Stimulated activated naive CD8-positive, alpha-beta T cell treated with anti-CD3 and anti-CD28 coated beads, Interleukin-15, amount 100 ng/mL, for 72 hours (primary cell): ENCODE measurements around the gene MB.

Source experiments
- ATAC-seq: fragments of 150-1000 bp; cut with Tn5 transposase; 2 replicates; pipeline ENCODE4 v1.10.0; 2021; ENCODE audit warnings: mild to moderate bottlenecking, moderate library complexity
- DNase-seq, 2 donors: peaks; one replicate each; pipeline ENCODE4 v3.0.0; 2021 to 2022
- H3K27ac Mint-ChIP-seq, 2 donors: one replicate each; pipeline ENCODE4 v1.8.0; 2022; ENCODE audit warnings: mild to moderate bottlenecking in 2 of 2, mixed read lengths in 2 of 2, moderate library complexity in 2 of 2
- H3K27me3 Mint-ChIP-seq: one replicate; pipeline ENCODE4 v1.8.0; 2022; ENCODE audit warnings: mixed read lengths
- H3K4me1 Mint-ChIP-seq: one replicate; pipeline ENCODE4 v1.8.0; 2022; ENCODE audit warnings: mild to moderate bottlenecking, mixed read lengths
- H3K4me3 Mint-ChIP-seq, 2 donors: one replicate each; pipeline ENCODE4 v1.8.0; 2022; ENCODE audit warnings: mild to moderate bottlenecking in 2 of 2, mixed read lengths in 2 of 2, moderate library complexity in 1 of 2
- H3K9me3 Mint-ChIP-seq, 2 donors: one replicate each; pipeline ENCODE4 v1.8.0; 2022; ENCODE audit warnings: mixed read lengths in 2 of 2

The MB gene

DNA sequence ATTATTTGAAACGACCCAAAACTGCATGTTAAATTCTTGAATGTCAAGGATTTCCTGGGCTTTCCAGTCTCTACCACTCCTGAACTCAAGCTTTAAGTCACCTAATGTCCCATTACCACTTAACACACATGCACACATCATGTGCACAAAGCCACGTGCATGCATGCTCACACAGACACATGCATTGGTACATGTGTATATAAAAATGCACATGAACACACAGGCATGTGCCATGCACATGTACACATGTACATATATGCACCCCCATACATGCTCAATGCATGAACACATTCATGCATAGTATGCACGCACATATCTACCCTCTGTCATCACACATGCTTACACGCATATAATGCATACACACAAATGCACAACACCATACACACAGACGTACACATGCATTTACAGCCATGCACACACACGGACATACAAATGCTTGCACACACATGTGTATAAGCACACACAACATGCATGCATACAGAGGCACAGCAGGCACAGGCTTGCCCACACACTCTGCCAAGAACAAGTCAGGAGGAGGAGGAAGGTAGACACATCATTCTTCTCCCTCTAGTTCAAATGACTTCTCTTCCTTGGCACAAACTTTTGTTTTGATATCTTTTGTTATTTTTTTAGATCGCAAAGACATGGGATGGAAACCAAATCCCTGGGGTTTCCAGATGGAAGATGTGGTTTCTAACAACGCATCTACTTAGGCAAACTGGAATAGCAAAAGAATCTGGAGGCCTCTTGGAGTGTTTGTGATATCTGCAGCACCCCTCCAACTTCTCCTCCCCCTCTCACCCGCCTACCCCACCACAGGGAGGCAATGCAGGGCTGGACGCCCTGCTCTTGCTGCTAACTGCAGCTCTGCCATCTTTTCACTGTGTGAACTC lies 51.9 kb downstream of the MB start:
- Mint-ChIP-seq H3K9me3 (no peaks in the 10 kb centered on the region), H3K4me1 (peaks cover 9% of the 10 kb centered on the region), H3K27me3 (peaks cover 18% of the 10 kb centered on the region), H3K27ac (no peak overlapping the region), H3K4me3 (no peak overlapping the region)
- DNase-seq (no peak), ATAC-seq (no peak)

- Mint-ChIP-seq H3K27me3 (peaks cover 28% of the 10 kb centered on the region), H3K4me1 (peaks cover 10% of the 10 kb centered on the region), H3K27ac (no peak overlapping the region), H3K4me3 (no peak overlapping the region), H3K9me3 (no peaks in the 10 kb centered on the region)
- ATAC-seq (no peak), DNase-seq (no peak)
Measured at GRCh38 chr22:35563211-35563610, 53.9 kb downstream of the MB start.

DNA sequence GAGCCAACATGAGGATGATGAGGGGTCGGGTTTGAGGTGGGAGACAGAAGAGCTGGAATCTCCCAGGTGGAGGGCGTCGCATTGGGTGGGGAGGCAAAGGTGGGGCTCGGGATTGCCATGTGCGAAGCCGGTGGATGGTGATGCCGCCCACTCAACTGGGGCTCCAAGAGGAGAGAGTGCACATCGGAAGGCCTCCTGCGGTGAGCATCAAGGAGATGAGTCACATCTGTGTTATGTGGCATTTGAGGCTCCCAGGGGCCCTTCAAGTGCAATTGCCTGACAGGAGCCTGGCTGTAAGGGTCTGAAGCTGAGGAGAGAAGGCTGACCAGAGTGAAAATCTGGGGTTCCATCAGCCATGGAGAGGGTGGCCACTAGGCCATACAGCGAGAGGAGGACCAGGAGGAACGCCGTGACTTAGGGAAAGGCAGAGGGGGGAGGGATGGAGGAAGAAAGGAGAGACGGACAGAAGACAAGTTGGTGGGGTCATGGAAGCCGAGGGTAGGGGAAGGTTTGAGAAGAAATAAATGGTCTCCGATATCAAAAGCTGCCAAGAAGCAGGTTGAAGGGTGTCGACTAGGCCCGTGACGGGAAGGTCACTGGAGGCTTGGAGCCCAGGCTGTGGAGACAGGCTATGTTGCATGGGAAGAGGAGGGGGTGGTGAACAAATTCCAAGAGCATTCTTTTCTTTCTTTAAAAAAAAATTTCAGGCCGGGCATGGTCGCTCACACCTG lies 55.2 kb downstream of the MB start:
- ATAC-seq (no peak), DNase-seq (no peak)
- H3K27me3 Mint-ChIP-seq, result peaks cover 37% of the 10 kb centered on the region
- H3K27ac Mint-ChIP-seq, result peak overlapping the region; percentile 34 to 68
- no peaks in the 10 kb centered on the region for H3K9me3 Mint-ChIP-seq
- no peak overlapping the region for H3K4me3 Mint-ChIP-seq
- peaks cover 15% of the 10 kb centered on the region for H3K4me1 Mint-ChIP-seq

GRCh38 chr22:35560824-35561223 lies 56.3 kb downstream of the MB start:
- ATAC-seq, result no peak

GRCh38 chr22:35560366-35560765 lies 56.8 kb downstream of the MB start:
- DNase-seq (no peak), ATAC-seq (no peak)
- no peak overlapping the region for H3K4me3 Mint-ChIP-seq
- peaks cover 44% of the 10 kb centered on the region for H3K27me3 Mint-ChIP-seq
- no peaks in the 10 kb centered on the region for H3K9me3 Mint-ChIP-seq
- no peak overlapping the region for H3K27ac Mint-ChIP-seq
- H3K4me1 Mint-ChIP-seq, result peaks cover 15% of the 10 kb centered on the region

More at GRCh38 chr22:35560824-35561223, 56.3 kb downstream of the MB start:
- no peak for DNase-seq
- Mint-ChIP-seq H3K4me3 (no peak overlapping the region), H3K27ac (no peak overlapping the region), H3K27me3 (peaks cover 39% of the 10 kb centered on the region), H3K4me1 (peaks cover 15% of the 10 kb centered on the region), H3K9me3 (no peaks in the 10 kb centered on the region)

- Mint-ChIP-seq H3K4me1 (peaks cover 17% of the 10 kb centered on the region), H3K27me3 (peaks cover 45% of the 10 kb centered on the region), H3K9me3 (no peaks in the 10 kb centered on the region), H3K4me3 (no peak overlapping the region), H3K27ac (no peak overlapping the region)
- ATAC-seq, result no peak
- DNase-seq, result no peak
Measured at GRCh38 chr22:35559354-35560005, 57.6 kb downstream of the MB start.

GRCh38 chr22:35558719-35559118 lies 58.4 kb downstream of the MB start:
- no peaks in the 10 kb centered on the region for H3K9me3 Mint-ChIP-seq
- no peak overlapping the region for H3K4me3 Mint-ChIP-seq
- ATAC-seq (no peak), DNase-seq (no peak)
- peaks cover 45% of the 10 kb centered on the region for H3K27me3 Mint-ChIP-seq
- H3K4me1 Mint-ChIP-seq, result peaks cover 25% of the 10 kb centered on the region
- H3K27ac Mint-ChIP-seq, result no peak overlapping the region

- peaks cover 45% of the 10 kb centered on the region for H3K27me3 Mint-ChIP-seq
- peak overlapping the region in 1 of 2 donors; percentile 47 for H3K27ac Mint-ChIP-seq
- ATAC-seq, result peak; percentile 53
- peaks cover 32% of the 10 kb centered on the region for H3K4me1 Mint-ChIP-seq
- H3K9me3 Mint-ChIP-seq, result no peaks in the 10 kb centered on the region
- no peak for DNase-seq
- H3K4me3 Mint-ChIP-seq, result no peak overlapping the region
Measured at GRCh38 chr22:35558031-35558430, 59.1 kb downstream of the MB start.
